Osteocyte (in vitro differentiated cells): Measurements from ENCODE around the gene CSF2RB. TPM values are rescaled to one million over a fixed set of nuclear protein-coding genes. Genes with fewer than 3 reads are reported as not detected.

Source experiments
- DNase-seq: peaks from one replicate; pipeline ENCODE4 v3.0.0; 2021; ENCODE audit warnings: mixed read lengths; ENCODE audit not compliant: unreplicated experiment; ENCODE audit errors: extremely low spot score
- H3K27ac Mint-ChIP-seq: one replicate; pipeline ENCODE4 v1.8.0; 2021; ENCODE audit warnings: mild to moderate bottlenecking, mixed read lengths; ENCODE audit not compliant: unreplicated experiment
- H3K27me3 Mint-ChIP-seq: one replicate; pipeline ENCODE4 v1.8.0; 2021; ENCODE audit warnings: mixed read lengths; ENCODE audit not compliant: unreplicated experiment
- H3K36me3 Mint-ChIP-seq: one replicate; pipeline ENCODE4 v1.8.0; 2021; ENCODE audit warnings: mixed read lengths; ENCODE audit not compliant: unreplicated experiment
- H3K4me1 Mint-ChIP-seq: one replicate; pipeline ENCODE4 v1.8.0; 2021; ENCODE audit warnings: mixed read lengths; ENCODE audit not compliant: unreplicated experiment
- H3K4me3 Mint-ChIP-seq: one replicate; pipeline ENCODE4 v1.8.0; 2021; ENCODE audit warnings: mild to moderate bottlenecking, moderate library complexity, mixed read lengths; ENCODE audit not compliant: unreplicated experiment
- H3K9me3 Mint-ChIP-seq: one replicate; pipeline ENCODE4 v1.8.0; 2021; ENCODE audit warnings: mixed read lengths; ENCODE audit not compliant: unreplicated experiment
- total RNA-seq: library from RNA; stranded (reverse); gene quantifications from 2 replicates; pipeline ENCODE4 v1.2.1, GENCODE V29; 2021
- TF ChIP-seq, protein P1 (sequence below): fragments of 200-600 bp; sonication (generic); IDR thresholded peaks from 2 replicates; pipeline ENCODE4 v1.5.0; 2021; ENCODE audit warnings: antibody characterized with exemption, mild to moderate bottlenecking, moderate library complexity

The CSF2RB gene
- total RNA-seq, 1 donor from 2014 or later = not detected

DNA sequence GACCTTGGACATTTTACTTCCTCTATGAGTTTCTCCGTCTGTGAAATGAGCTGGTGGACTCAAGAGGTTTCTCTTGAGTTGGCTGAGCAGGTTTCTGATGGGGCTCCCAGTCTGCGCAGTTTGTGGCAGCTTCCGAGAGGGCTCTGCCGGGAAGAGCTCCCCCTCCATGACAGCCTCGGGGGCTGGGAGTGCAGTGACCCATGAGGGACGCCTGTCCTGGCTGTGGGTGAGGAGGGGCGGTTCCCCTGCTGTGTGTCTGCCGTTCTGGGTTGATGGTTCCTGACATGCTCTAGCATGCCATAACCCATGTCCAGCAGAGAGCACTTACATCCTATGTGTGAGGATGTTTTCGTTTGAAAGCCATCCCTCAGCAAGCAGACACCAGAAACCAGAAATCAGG lies 14.8 kb downstream of the CSF2RB start:
- Mint-ChIP-seq H3K9me3 (no peaks in the 10 kb centered on the region), H3K27ac (no peak overlapping the region), H3K4me1 (no peaks in the 10 kb centered on the region), H3K27me3 (peaks cover 31% of the 10 kb centered on the region), H3K36me3 (no peaks in the 10 kb centered on the region), H3K4me3 (no peak overlapping the region)
- TF ChIP-seq, protein P1, sequence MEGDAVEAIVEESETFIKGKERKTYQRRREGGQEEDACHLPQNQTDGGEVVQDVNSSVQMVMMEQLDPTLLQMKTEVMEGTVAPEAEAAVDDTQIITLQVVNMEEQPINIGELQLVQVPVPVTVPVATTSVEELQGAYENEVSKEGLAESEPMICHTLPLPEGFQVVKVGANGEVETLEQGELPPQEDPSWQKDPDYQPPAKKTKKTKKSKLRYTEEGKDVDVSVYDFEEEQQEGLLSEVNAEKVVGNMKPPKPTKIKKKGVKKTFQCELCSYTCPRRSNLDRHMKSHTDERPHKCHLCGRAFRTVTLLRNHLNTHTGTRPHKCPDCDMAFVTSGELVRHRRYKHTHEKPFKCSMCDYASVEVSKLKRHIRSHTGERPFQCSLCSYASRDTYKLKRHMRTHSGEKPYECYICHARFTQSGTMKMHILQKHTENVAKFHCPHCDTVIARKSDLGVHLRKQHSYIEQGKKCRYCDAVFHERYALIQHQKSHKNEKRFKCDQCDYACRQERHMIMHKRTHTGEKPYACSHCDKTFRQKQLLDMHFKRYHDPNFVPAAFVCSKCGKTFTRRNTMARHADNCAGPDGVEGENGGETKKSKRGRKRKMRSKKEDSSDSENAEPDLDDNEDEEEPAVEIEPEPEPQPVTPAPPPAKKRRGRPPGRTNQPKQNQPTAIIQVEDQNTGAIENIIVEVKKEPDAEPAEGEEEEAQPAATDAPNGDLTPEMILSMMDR = no peak
- no peak for DNase-seq

DNA sequence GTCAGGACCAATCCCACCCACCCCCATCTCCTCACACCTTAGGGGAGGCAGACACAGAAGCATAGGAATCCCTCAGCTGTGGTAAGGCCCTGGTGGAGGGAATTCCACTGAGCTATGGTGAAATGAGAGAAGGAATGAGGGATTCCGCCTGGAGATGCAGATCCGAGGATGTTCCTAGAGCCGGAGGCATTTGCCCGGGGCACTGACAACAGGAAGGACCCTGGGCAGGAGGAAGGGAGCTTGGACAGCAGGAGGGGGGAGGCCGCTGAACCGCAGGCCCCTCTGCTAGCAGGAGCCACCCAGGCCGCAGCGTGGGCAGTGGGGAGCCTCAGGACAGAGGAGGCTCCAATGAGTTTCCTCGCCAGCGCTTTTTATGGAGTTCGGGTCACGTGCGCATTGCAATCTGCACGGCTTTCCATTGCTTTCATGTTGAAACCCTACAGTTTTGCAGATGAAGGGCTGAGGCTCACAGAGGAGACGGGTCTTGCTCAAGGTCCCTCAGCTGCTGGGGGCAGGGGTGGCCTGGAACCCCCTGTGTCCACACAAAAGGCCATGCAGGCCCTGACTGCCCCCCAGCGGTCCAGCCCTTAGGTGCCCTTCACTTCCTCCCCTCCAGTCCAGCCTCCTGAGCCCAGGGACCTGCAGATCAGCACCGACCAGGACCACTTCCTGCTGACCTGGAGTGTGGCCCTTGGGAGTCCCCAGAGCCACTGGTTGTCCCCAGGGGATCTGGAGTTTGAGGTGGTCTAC lies 15.5 kb downstream of the CSF2RB start:
- TF ChIP-seq, protein P1 = no peak
- Mint-ChIP-seq H3K36me3 (no peaks in the 10 kb centered on the region), H3K4me3 (no peak overlapping the region), H3K27ac (no peak overlapping the region), H3K9me3 (no peaks in the 10 kb centered on the region), H3K4me1 (no peaks in the 10 kb centered on the region), H3K27me3 (peaks cover 31% of the 10 kb centered on the region)
- DNase-seq = no peak

DNA sequence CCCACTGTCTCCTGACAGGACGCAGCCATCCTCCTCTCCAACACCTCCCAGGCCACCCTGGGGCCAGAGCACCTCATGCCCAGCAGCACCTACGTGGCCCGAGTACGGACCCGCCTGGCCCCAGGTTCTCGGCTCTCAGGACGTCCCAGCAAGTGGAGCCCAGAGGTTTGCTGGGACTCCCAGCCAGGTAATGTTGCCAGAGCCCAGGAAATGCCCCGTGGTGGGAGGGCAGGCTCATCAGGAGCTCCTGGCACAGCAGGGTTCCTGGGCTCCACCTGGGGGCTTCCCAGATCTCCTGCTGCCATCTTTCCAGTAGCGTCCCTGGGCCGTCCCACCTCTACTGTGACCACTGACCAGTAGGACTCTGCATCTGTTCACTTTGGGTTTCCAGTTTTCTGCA lies 16.2 kb downstream of the CSF2RB start:
- Mint-ChIP-seq H3K9me3 (no peaks in the 10 kb centered on the region), H3K4me3 (no peak overlapping the region), H3K36me3 (no peaks in the 10 kb centered on the region), H3K27me3 (peaks cover 31% of the 10 kb centered on the region), H3K4me1 (no peaks in the 10 kb centered on the region), H3K27ac (no peak overlapping the region)
- TF ChIP-seq, protein P1 = no peak
- no peak for DNase-seq

DNA sequence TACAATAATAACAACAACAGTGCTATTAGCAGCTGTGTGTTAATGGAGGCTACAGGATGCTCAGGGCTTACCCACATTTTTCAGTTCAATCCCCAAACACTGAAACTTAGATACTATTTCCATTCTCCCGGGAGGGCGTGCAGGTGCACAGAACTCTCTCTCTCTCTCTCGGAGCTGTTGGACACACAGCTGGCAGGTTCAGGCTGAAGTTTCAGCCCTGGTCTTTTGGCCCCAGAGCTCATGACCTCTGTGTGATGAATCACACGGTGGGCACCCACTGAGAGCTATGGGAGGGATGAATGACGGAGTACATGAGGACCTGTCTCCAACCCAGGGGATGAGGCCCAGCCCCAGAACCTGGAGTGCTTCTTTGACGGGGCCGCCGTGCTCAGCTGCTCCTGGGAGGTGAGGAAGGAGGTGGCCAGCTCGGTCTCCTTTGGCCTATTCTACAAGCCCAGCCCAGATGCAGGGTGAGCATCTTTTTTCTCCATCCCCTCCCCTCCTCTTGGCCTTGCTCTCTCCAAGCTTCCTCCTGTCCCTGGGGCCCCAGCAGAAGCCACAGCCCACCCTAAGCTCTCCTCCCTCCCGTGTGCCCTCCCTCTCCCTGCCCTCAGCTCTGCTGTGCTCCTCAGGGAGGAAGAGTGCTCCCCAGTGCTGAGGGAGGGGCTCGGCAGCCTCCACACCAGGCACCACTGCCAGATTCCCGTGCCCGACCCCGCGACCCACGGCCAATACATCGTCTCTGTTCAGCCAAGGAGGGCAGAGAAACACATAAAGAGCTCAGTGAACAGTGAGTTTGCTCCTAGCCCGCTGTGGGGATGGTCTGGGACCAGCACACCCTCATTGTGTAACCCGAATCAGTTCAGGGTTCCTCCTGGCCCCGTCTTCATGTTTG lies 16.9 kb downstream of the CSF2RB start:
- Mint-ChIP-seq H3K36me3 (no peaks in the 10 kb centered on the region), H3K9me3 (no peaks in the 10 kb centered on the region), H3K27ac (no peak overlapping the region), H3K27me3 (peaks cover 31% of the 10 kb centered on the region), H3K4me3 (no peak overlapping the region), H3K4me1 (no peaks in the 10 kb centered on the region)
- DNase-seq = no peak
- TF ChIP-seq, protein P1 = no peak

DNA sequence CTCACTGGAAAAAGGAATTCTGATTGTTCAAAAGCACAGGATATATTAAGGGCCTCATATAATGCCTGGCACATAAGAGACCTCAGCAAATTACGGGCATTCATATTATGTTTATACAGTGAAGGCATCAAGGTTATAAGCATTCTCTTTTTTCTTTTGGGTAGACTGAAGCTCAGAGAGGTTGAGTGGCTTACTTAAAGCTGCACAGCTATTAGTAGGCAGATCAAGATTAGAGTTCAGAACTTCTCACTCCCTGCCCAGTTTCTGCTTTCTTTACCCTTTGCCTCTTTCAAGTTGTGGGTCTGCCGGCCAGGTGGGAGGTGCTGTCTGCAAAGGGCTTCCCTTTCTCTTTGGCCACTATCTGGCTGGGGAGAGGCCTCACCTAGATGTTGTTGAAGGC lies 18.0 kb downstream of the CSF2RB start:
- H3K36me3 Mint-ChIP-seq = no peaks in the 10 kb centered on the region
- no peak for DNase-seq
- H3K27ac Mint-ChIP-seq = no peak overlapping the region
- no peaks in the 10 kb centered on the region for H3K4me1 Mint-ChIP-seq
- peaks cover 31% of the 10 kb centered on the region for H3K27me3 Mint-ChIP-seq
- no peaks in the 10 kb centered on the region for H3K9me3 Mint-ChIP-seq
- TF ChIP-seq, protein P1 = no peak
- no peak overlapping the region for H3K4me3 Mint-ChIP-seq
